Testis (tissue), 3 donors: ENCODE results near the gene C1QL2. TPM values are rescaled to one million over a fixed set of nuclear protein-coding genes. Genes with fewer than 3 reads are reported as not detected.

ENCODE experiments used
- DNase-seq: peaks from one replicate; pipeline ENCODE4 v3.0.0-alpha.2; 2019
- H3K27ac ChIP-seq, 2 donors: fragments of 200-600 bp; sonication (generic); one replicate each; pipeline ENCODE4 v1.5.1; 2019
- H3K27me3 ChIP-seq: fragments of 200-600 bp; sonication (generic); one replicate; pipeline ENCODE4 v1.5.1; 2019
- H3K36me3 ChIP-seq: fragments of 200-600 bp; sonication (generic); one replicate; pipeline ENCODE4 v1.5.1; 2017; ENCODE audit warnings: low read depth; ENCODE audit errors: missing control alignments
- H3K4me1 ChIP-seq: fragments of 200-600 bp; sonication (generic); one replicate; pipeline ENCODE4 v1.5.1; 2019
- H3K4me3 ChIP-seq, 2 donors: fragments of 200-600 bp; sonication (generic); one replicate each; pipeline ENCODE4 v1.5.1; 2017 to 2019
- H3K9me3 ChIP-seq: fragments of 200-600 bp; sonication (generic); one replicate; pipeline ENCODE4 v1.5.1; 2017
- POLR2A ChIP-seq: fragments of 450-650 bp; IDR thresholded peaks from one replicate; pipeline ENCODE4 v1.6.1; 2017; ENCODE audit warnings: antibody characterized with exemption, mild to moderate bottlenecking, moderate library complexity
- WGBS, 2 donors: methylation state at CpG; one replicate each; pipeline ENCODE4 v1.1.5; 2018; 5-methylcytosine and 5-hydroxymethylcytosine counted together
- intact Hi-C: fragments of 100-400 bp; cut with DNase I; formaldehyde crosslinking; loops from one replicate; pipeline ENCODE4 v1.15.1; 2023; ENCODE audit warnings: low total_unique reads
- polyA plus RNA-seq: library from polyadenylated mRNA; stranded (reverse); fragments of 350-450 nt; fragmentation: Illumina TruSeq; extraction: RNeasy Lipid Tissue Mini Kit (QIAGEN cat#74804); gene quantifications from one replicate; pipeline ENCODE4 v1.2.3, GENCODE V29; 2014; ENCODE audit warnings: low read depth, low replicate concordance; ENCODE audit not compliant: insufficient read depth
- total RNA-seq, 2 donors: library from RNA; depleted of rRNA; stranded (reverse); fragments of >200 nt; gene quantifications; one replicate each; pipeline ENCODE4 v1.2.3, GENCODE V29; 2016
- TF ChIP-seq, protein P1 (sequence below), 3 experiments: fragments of 450-650 bp in 2 of 3; fragments of 200-600 bp in 1 of 3; sonication (generic) in 1 of 3; IDR thresholded peaks; one replicate each; pipeline ENCODE4 v1.5.1; 2016 to 2019; ENCODE audit warnings: antibody characterized with exemption in 3 of 3, mild to moderate bottlenecking in 2 of 3, moderate library complexity in 1 of 3

Gene C1QL2
- total and polyA plus RNA-seq, 3 donors from 2014 or later = 0.55 to 1.2 TPM; not detected in 1

DNA sequence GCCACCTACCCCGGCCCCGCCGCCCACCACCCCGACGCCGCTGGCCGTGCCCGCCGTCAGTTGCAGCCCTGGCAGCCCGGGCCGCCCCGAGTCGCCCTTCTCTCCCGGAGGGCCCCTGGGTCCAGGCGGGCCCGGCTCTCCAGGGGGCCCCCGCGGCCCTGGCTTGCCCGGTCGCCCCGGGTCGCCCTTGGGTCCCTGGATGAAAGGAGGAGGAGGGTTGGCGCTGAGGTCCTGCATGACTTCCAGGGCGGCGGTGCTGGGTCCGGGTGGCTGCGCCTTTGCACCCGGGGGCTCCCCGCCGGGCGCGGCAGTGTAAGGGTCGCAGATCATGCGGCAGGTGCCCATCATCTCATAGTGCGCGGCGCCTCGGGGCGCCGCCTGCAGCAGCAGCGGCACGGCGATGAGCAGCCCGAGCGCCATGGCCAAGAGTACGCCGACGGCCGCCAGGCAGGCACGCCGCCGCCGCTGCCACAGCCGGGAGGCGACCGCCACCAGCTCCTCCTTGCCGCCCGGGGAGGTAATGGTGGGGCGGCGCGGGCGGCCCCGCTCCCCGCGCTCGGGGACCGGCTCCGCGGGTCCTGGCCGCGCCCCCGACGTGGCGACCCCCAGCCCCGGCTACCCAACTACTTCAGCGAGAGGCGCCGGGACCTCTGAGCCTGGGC is 570 bp downstream of the C1QL2 start:
- peaks cover 6% of the 10 kb centered on the region for H3K4me1 ChIP-seq
- no peaks in the 10 kb centered on the region for H3K27me3 ChIP-seq
- 4% methylated on average over 42 of the region's 78 CpGs; no CpG with 5 or more reads in 1 of the 2 donors for WGBS, 2 donors
- H3K4me3 ChIP-seq = peak overlapping the region in 1 of 2 donors; percentile 33
- TF ChIP-seq, protein P1, sequence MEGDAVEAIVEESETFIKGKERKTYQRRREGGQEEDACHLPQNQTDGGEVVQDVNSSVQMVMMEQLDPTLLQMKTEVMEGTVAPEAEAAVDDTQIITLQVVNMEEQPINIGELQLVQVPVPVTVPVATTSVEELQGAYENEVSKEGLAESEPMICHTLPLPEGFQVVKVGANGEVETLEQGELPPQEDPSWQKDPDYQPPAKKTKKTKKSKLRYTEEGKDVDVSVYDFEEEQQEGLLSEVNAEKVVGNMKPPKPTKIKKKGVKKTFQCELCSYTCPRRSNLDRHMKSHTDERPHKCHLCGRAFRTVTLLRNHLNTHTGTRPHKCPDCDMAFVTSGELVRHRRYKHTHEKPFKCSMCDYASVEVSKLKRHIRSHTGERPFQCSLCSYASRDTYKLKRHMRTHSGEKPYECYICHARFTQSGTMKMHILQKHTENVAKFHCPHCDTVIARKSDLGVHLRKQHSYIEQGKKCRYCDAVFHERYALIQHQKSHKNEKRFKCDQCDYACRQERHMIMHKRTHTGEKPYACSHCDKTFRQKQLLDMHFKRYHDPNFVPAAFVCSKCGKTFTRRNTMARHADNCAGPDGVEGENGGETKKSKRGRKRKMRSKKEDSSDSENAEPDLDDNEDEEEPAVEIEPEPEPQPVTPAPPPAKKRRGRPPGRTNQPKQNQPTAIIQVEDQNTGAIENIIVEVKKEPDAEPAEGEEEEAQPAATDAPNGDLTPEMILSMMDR (IDR thresholded peaks at IDR 0.05) = no peak
- TF ChIP-seq POLR2A = no peak
- no peaks in the 10 kb centered on the region for H3K36me3 ChIP-seq
- H3K27ac ChIP-seq = no peak overlapping the region
- H3K9me3 ChIP-seq = no peaks in the 10 kb centered on the region
- DNase-seq = no peak
- intact Hi-C loops = no loop called here

DNA sequence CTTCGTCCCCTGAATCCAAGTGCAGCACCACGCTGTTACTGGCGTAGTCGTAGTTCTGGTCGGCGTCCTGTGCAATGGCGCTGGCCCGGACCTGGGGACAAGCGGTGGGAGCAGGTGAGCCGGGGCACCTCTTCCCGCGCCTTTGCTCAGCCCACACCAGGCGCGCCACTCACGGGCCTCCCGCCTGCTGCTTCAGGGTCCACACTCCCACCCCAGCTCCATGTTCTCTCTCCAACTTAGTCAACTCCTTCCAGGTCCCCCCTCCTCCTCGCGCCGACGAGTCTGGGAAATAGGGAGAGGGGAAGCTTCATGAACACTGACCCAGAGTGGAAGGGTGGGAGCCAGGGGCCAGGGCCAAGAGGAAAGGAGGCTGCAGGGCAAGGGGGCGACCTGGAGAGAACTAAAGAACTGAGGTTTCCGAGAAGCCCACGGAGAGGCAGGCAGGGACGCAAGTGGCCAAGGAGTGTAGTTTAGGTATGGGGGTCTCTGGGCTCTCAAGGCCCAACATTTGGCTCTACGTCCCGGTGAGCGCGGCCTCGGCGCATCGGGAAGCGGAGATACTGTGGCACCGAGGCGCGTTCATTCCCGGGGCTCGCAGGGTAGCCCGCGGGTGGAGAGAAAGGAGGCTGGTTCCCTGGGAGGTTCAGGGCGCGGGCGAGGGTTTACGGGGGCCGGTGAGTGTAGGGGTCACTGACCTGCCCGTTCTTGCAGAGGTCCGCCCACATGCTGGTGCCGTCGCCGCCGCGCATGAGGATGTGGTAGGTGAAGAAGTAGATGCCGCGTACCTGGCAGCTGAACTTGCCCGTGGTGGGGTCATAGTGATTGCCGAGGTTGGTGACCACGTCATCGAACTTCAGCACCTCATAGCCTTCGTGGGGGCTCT is 1.4 kb downstream of the C1QL2 start:
- Histone ChIP-seq H3K27me3 (no peaks in the 10 kb centered on the region), H3K9me3 (no peaks in the 10 kb centered on the region), H3K36me3 (no peaks in the 10 kb centered on the region), H3K4me3 (peak overlapping the region in 1 of 2 donors; percentile 15), H3K27ac (no peak overlapping the region), H3K4me1 (peaks cover 6% of the 10 kb centered on the region)
- 3% methylated on average over 23 to 58 of the region's 58 CpGs for WGBS, 2 donors
- intact Hi-C loops = no loop called here
- TF ChIP-seq, protein P1 (IDR thresholded peaks at IDR 0.05) = no peak
- TF ChIP-seq POLR2A = no peak
- no peak for DNase-seq

DNA sequence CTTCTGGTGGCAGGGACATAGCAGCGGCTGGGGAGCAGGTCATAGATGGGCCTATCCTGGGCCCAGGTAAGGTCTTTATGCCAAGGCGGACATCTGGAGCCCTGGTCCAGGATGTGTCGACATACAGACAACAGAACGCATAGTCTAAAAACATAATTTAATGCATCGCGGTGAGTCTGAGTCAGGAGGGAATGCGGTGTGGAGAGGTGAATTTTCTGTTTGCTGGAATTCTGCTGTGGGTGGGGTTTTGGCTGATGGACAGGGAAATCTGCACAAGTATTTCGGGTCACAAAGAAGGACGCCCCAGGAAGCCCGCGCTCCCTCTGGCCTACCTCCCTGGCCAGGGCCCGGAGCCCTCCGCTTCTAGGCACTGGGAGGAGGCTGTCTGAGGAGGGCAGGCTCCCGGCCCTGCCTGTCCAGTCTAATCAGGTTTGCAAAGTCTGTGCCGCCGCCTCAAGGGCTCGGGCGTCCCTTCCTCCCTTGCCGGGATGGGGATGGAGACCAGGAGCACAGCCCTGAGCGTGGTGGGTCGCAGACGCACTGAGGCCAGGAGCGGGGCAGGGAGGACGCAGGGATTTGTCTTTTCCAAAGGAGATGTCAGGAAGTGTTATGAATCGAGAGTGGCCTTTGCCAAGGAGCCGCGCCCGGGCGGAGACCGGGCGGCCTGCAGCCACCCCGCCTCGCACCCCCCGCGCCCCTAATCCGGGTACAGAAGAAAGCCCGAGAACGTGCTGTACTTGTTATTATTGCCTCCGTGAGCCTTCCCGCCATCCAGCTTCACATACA is 2.3 kb downstream of the C1QL2 start:
- no peak for TF ChIP-seq POLR2A
- TF ChIP-seq, protein P1 (IDR thresholded peaks at IDR 0.05) = no peak
- intact Hi-C loops = no loop called here
- H3K4me1 ChIP-seq = peaks cover 6% of the 10 kb centered on the region
- H3K9me3 ChIP-seq = no peaks in the 10 kb centered on the region
- no peaks in the 10 kb centered on the region for H3K36me3 ChIP-seq
- H3K27ac ChIP-seq = no peak overlapping the region
- H3K27me3 ChIP-seq = no peaks in the 10 kb centered on the region
- H3K4me3 ChIP-seq = peak overlapping the region in 1 of 2 donors; percentile 15
- 3 to 9% methylated on average over 12 to 35 of the region's 40 CpGs for WGBS, 2 donors
- DNase-seq = no peak

DNA sequence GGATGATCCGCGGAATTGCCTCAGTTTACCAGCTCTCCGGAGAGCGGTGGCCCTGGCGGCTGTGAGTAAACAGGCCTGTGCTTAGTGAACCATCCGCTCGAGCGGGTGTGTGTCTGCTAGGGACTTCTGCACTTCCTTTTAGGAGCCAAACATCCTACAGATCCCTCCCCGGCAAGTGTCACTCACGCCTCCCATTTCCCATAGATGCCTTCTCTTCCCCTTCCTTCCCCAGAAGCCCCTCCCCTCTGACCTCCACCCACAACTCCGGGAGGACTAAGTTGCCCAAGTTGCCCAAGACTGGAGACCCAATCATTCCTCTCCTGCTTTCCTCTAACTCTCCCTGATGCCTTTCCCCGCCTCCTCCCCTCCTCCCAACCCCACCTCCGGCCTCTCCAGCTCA is 2.9 kb downstream of the C1QL2 start:
- WGBS, 2 donors = 14 to 15% methylated on average over 13 of the region's 13 CpGs
- H3K27me3 ChIP-seq = no peaks in the 10 kb centered on the region

More for the DNA sequence above, 2.9 kb downstream of the C1QL2 start:
- H3K4me3 ChIP-seq = no peak overlapping the region
- TF ChIP-seq POLR2A = no peak
- TF ChIP-seq, protein P1 (IDR thresholded peaks at IDR 0.05) = no peak
- H3K4me1 ChIP-seq = peaks cover 6% of the 10 kb centered on the region
- H3K9me3 ChIP-seq = no peaks in the 10 kb centered on the region
- H3K36me3 ChIP-seq = no peaks in the 10 kb centered on the region
- no peak for DNase-seq
- no peak overlapping the region for H3K27ac ChIP-seq
- intact Hi-C loops = no loop called here
